DOHH2 (cell line): ENCODE results near the gene FIGN.

Source experiments
- H3F3A ChIP-seq: fragments of 200-600 bp; sonication (generic), shearing (Covaris generic); 2 replicates; pipeline ENCODE4 v1.6.0; 2016; ENCODE audit warnings: antibody characterized with exemption, mild to moderate bottlenecking; ENCODE audit not compliant: control insufficient read depth, insufficient read depth
- H3K27ac ChIP-seq: fragments of 200-600 bp; sonication (generic); 2 replicates; pipeline ENCODE4 v1.5.1; 2014; ENCODE audit warnings: low read depth, mild to moderate bottlenecking, low read length, moderate library complexity
- H3K27me3 ChIP-seq: fragments of 200-600 bp; sonication (generic); 2 replicates; pipeline ENCODE4 v1.6.1; 2014; ENCODE audit warnings: mild to moderate bottlenecking, low read length, mixed read lengths; ENCODE audit not compliant: control insufficient read depth
- H3K36me3 ChIP-seq: fragments of 200-600 bp; sonication (generic); 2 replicates; pipeline ENCODE4 v1.6.1; 2014; ENCODE audit warnings: mild to moderate bottlenecking, low read length, moderate library complexity, mixed read lengths; ENCODE audit not compliant: control insufficient read depth
- H3K4me1 ChIP-seq: fragments of 200-600 bp; sonication (generic); 2 replicates; pipeline ENCODE4 v1.6.1; 2014; ENCODE audit warnings: mild to moderate bottlenecking, low read length, mixed read lengths; ENCODE audit not compliant: control insufficient read depth
- H3K4me2 ChIP-seq: fragments of 200-600 bp; sonication (generic); 2 replicates; pipeline ENCODE4 v1.6.0; 2014; ENCODE audit warnings: mild to moderate bottlenecking, low read length, moderate library complexity
- H3K4me3 ChIP-seq: fragments of 200-600 bp; sonication (generic); 2 replicates; pipeline ENCODE4 v1.5.1; 2014; ENCODE audit warnings: mild to moderate bottlenecking, low read length, mixed read lengths
- H3K79me2 ChIP-seq: fragments of 200-600 bp; sonication (generic); 2 replicates; pipeline ENCODE4 v1.6.1; 2014; ENCODE audit warnings: mild to moderate bottlenecking, low read length, mixed read lengths; ENCODE audit not compliant: control insufficient read depth
- H3K9me2 ChIP-seq: fragments of 200-600 bp; sonication (generic); replicated peaks from 2 replicates; pipeline ENCODE4 v1.6.1; 2014; ENCODE audit warnings: mild to moderate bottlenecking, low read length, mixed read lengths; ENCODE audit not compliant: control insufficient read depth
- H3K9me3 ChIP-seq: fragments of 200-600 bp; sonication (generic); 2 replicates; pipeline ENCODE4 v1.6.1; 2014; ENCODE audit warnings: antibody characterized with exemption, low read length, mixed read lengths; ENCODE audit not compliant: control insufficient read depth, insufficient read depth
- H4K20me1 ChIP-seq: fragments of 200-600 bp; sonication (generic); 2 replicates; pipeline ENCODE4 v1.6.0; 2014; ENCODE audit warnings: low read depth, mild to moderate bottlenecking, antibody characterized with exemption, low read length, moderate library complexity; ENCODE audit not compliant: control insufficient read depth, insufficient read depth
- CTCF ChIP-seq: fragments of 200-600 bp; sonication (generic); IDR thresholded peaks from one replicate; pipeline ENCODE4 v1.5.1; 2014; ENCODE audit warnings: antibody characterized with exemption, mild to moderate bottlenecking, low read depth, low read length; ENCODE audit not compliant: poor library complexity, severe bottlenecking
- EZH2phosphoT487 ChIP-seq: fragments of 200-600 bp; sonication (generic); IDR thresholded peaks from 2 replicates; pipeline ENCODE4 v1.6.1; 2017; ENCODE audit warnings: borderline replicate concordance, mild to moderate bottlenecking, antibody characterized with exemption, low read length, moderate library complexity, mixed read lengths

Gene FIGN

GRCh38 chr2:163701399-163702195 lies 34.2 kb downstream of the FIGN start:
- H3K27me3 ChIP-seq, result no peaks in the 10 kb centered on the region
- no peaks in the 10 kb centered on the region for H4K20me1 ChIP-seq

GRCh38 chr2:163698857-163699256 lies 37.0 kb downstream of the FIGN start:
- H3F3A ChIP-seq, result no peaks in the 10 kb centered on the region
- H3K27ac ChIP-seq, result no peak overlapping the region
- H3K9me3 ChIP-seq, result no peaks in the 10 kb centered on the region
- H3K9me2 ChIP-seq, result no peaks in the 10 kb centered on the region
- H3K27me3 ChIP-seq, result no peaks in the 10 kb centered on the region
- no peaks in the 10 kb centered on the region for H3K36me3 ChIP-seq
- H3K4me2 ChIP-seq, result no peak overlapping the region
- H3K4me3 ChIP-seq, result no peak overlapping the region
- no peak for TF ChIP-seq CTCF
- TF ChIP-seq EZH2phosphoT487, result no peak
- no peaks in the 10 kb centered on the region for H3K79me2 ChIP-seq
- no peaks in the 10 kb centered on the region for H3K4me1 ChIP-seq
- H4K20me1 ChIP-seq, result no peaks in the 10 kb centered on the region

More at GRCh38 chr2:163701399-163702195, 34.2 kb downstream of the FIGN start:
- H3K4me3 ChIP-seq, result no peak overlapping the region
- no peaks in the 10 kb centered on the region for H3K79me2 ChIP-seq
- no peaks in the 10 kb centered on the region for H3K9me3 ChIP-seq
- H3K27ac ChIP-seq, result no peak overlapping the region
- no peaks in the 10 kb centered on the region for H3K9me2 ChIP-seq
- no peaks in the 10 kb centered on the region for H3F3A ChIP-seq
- no peaks in the 10 kb centered on the region for H3K4me1 ChIP-seq
- H3K4me2 ChIP-seq, result no peak overlapping the region
- TF ChIP-seq CTCF, result no peak
- no peak for TF ChIP-seq EZH2phosphoT487
- no peaks in the 10 kb centered on the region for H3K36me3 ChIP-seq

GRCh38 chr2:163697846-163698637 lies 37.8 kb downstream of the FIGN start:
- no peaks in the 10 kb centered on the region for H3K9me2 ChIP-seq
- H3K4me1 ChIP-seq, result no peaks in the 10 kb centered on the region
- no peaks in the 10 kb centered on the region for H3F3A ChIP-seq
- no peak overlapping the region for H3K4me3 ChIP-seq
- no peak for TF ChIP-seq CTCF
- TF ChIP-seq EZH2phosphoT487, result no peak
- H3K27ac ChIP-seq, result no peak overlapping the region
- no peaks in the 10 kb centered on the region for H3K79me2 ChIP-seq
- no peak overlapping the region for H3K4me2 ChIP-seq
- H3K9me3 ChIP-seq, result no peaks in the 10 kb centered on the region
- no peaks in the 10 kb centered on the region for H3K27me3 ChIP-seq
- no peaks in the 10 kb centered on the region for H4K20me1 ChIP-seq
- no peaks in the 10 kb centered on the region for H3K36me3 ChIP-seq
